ENCODE data around the gene PAK5. TPM values are rescaled to one million over a fixed set of nuclear protein-coding genes. Genes with fewer than 3 reads are reported as not detected.

The PAK5 gene
- total and polyA plus RNA-seq, 2 experiments from 2014 or later = 0.57 to 1.1 TPM

- TF ChIP-seq REST (IDR thresholded peaks at IDR 0.05; ENCODE audit: unreplicated experiment) (no peak), EZH2phosphoT487 (IDR thresholded peaks at IDR 0.05; ENCODE audit: unreplicated experiment) (no peak), NANOG (IDR thresholded peaks at IDR 0.05; ENCODE audit: borderline replicate concordance) (no peak), CREB1 (CRISPR knock-in tag; IDR thresholded peaks at IDR 0.05; ENCODE audit: low read depth) (no peak), EZH2 (IDR thresholded peaks at IDR 0.05; ENCODE audit: low read depth, unreplicated experiment) (no peak), CTCF (conservative IDR thresholded peaks at IDR 0.05; ENCODE audit: low read depth in 2 of 2) (no peak)
These were observed 68.9 kb downstream of the PAK5 start (continued) for GRCh38 chr20:9769954-9770353.

- peaks cover 15% of the 10 kb centered on the region for H3K4me1 ChIP-seq (ENCODE audit: insufficient read depth)
- Mint-ChIP-seq H3K27me3 (ENCODE audit: insufficient read depth, low read depth, poor library complexity) (no peaks in the 10 kb centered on the region), H3K27ac (no peak overlapping the region), H3K36me3 (ENCODE audit: low read depth) (no peaks in the 10 kb centered on the region), H3K9me3 (peaks cover 4% of the 10 kb centered on the region), H3K4me3 (no peak overlapping the region), H3K4me1 (peaks cover 21% of the 10 kb centered on the region)
- no peaks in the 10 kb centered on the region for H3K27me3 ChIP-seq (ENCODE audit: insufficient read depth)
- DNase-seq (ENCODE audit: low spot score) (no peak), ATAC-seq (no peak)
- H3K36me3 ChIP-seq (ENCODE audit: insufficient read depth) = no peaks in the 10 kb centered on the region
- H3F3A ChIP-seq (replicated peaks; ENCODE audit: low read depth) = no peaks in the 10 kb centered on the region
- no peak overlapping the region for H2AFZ ChIP-seq
- peaks cover 3% of the 10 kb centered on the region; the same call in 1 of the 2 replicates for H3K9me2 ChIP-seq (ENCODE audit: insufficient read depth)
- H3K4me2 ChIP-seq = no peak overlapping the region
- no peaks in the 10 kb centered on the region for H3K79me2 ChIP-seq (replicated peaks; ENCODE audit: insufficient read depth)
- H3K27ac ChIP-seq (ENCODE audit: low read depth) = no peak overlapping the region
- no peak overlapping the region for H3K4me3 ChIP-seq
- H4K20me1 ChIP-seq (replicated peaks; ENCODE audit: insufficient read depth) = no peaks in the 10 kb centered on the region
- TF ChIP-seq, protein P1, sequence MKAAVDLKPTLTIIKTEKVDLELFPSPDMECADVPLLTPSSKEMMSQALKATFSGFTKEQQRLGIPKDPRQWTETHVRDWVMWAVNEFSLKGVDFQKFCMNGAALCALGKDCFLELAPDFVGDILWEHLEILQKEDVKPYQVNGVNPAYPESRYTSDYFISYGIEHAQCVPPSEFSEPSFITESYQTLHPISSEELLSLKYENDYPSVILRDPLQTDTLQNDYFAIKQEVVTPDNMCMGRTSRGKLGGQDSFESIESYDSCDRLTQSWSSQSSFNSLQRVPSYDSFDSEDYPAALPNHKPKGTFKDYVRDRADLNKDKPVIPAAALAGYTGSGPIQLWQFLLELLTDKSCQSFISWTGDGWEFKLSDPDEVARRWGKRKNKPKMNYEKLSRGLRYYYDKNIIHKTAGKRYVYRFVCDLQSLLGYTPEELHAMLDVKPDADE (IDR thresholded peaks at IDR 0.05) = no peak
- no peak for TF ChIP-seq CTCF (conservative IDR thresholded peaks at IDR 0.05; ENCODE audit: low read depth in 2 of 2)
- TF ChIP-seq ZNF114 (CRISPR knock-in tag; IDR thresholded peaks at IDR 0.05) = no peak
- TF ChIP-seq EZH2 (IDR thresholded peaks at IDR 0.05; ENCODE audit: low read depth, unreplicated experiment) = no peak
- TF ChIP-seq ZNF331 (CRISPR knock-in tag; IDR thresholded peaks at IDR 0.05; ENCODE audit: low read depth) = no peak
- TF ChIP-seq JUNB (IDR thresholded peaks at IDR 0.05; ENCODE audit: unreplicated experiment) = no peak
- no peak for TF ChIP-seq CREB1 (CRISPR knock-in tag; IDR thresholded peaks at IDR 0.05; ENCODE audit: low read depth)
These were observed 77.4 kb downstream of the PAK5 start for GRCh38 chr20:9761476-9761875.
